K562 (cell line): Measurements from ENCODE around the gene GNAI2. TPM values are rescaled to one million over a fixed set of nuclear protein-coding genes. Genes with fewer than 3 reads are reported as not detected.

Source experiments
- C11orf30 ChIP-seq: fragments of 450-650 bp; IDR thresholded peaks from 2 replicates; pipeline ENCODE4 v1.6.1; 2016; ENCODE audit warnings: low read depth, mild to moderate bottlenecking
- CTBP1 ChIP-seq: fragments of 450-650 bp; IDR thresholded peaks from 2 replicates; pipeline ENCODE4 v1.6.1; 2016; ENCODE audit warnings: borderline replicate concordance
- ESRRB ChIP-seq: fragments of 250-450 bp; sonication (Bioruptor Pico); IDR thresholded peaks from 2 replicates; pipeline ENCODE4 v1.5.0; 2020; ENCODE audit warnings: mild to moderate bottlenecking, moderate library complexity, borderline replicate concordance
- ETV6 ChIP-seq, 3 experiments: fragments of 150-350 bp in 1 of 3; sonication (generic) in 1 of 3; formaldehyde crosslinking in 1 of 3; IDR thresholded peaks; 2 replicates each; pipeline versions ENCODE4 v1.6.1 to v1.8.0; 2014 to 2022; ENCODE audit warnings: borderline replicate concordance in 2 of 3, low read depth in 2 of 3, antibody characterized with exemption in 1 of 3, low read length in 1 of 3, mild to moderate bottlenecking in 1 of 3, missing genetic modification reagents in 1 of 3
- FOXK1 ChIP-seq: sonication (generic); formaldehyde crosslinking; IDR thresholded peaks from 2 replicates; pipeline ENCODE4 v1.8.0; 2022; ENCODE audit warnings: missing genetic modification reagents, mild to moderate bottlenecking, borderline replicate concordance
- GABPB1 ChIP-seq: sonication (generic); formaldehyde crosslinking; IDR thresholded peaks from 2 replicates; pipeline ENCODE4 v1.8.0; 2022; ENCODE audit warnings: mild to moderate bottlenecking, missing genetic modification reagents
- GATAD2A ChIP-seq: fragments of 450-650 bp; IDR thresholded peaks from 2 replicates; pipeline ENCODE4 v1.6.1; 2017
- GTF3C2 ChIP-seq: IDR thresholded peaks from 3 replicates; pipeline ENCODE4 v1.6.1; 2011; ENCODE audit warnings: borderline replicate concordance, mild to moderate bottlenecking, moderate library complexity; ENCODE audit not compliant: insufficient read length; ENCODE audit errors: extremely low read depth
- KAT7 ChIP-seq: sonication (generic); formaldehyde crosslinking; IDR thresholded peaks from 2 replicates; pipeline ENCODE4 v1.8.0; 2022; ENCODE audit warnings: missing genetic modification reagents, mild to moderate bottlenecking, borderline replicate concordance
- RBM39 ChIP-seq: fragments of 200-400 bp; formaldehyde crosslinking; optimal IDR thresholded peaks from 2 replicates; pipeline ENCODE3; 2018; ENCODE audit warnings: low read depth, low read length
- SNIP1 ChIP-seq: fragments of 450-650 bp; IDR thresholded peaks from 2 replicates; pipeline ENCODE4 v1.7.1; 2017; ENCODE audit warnings: low read depth, mild to moderate bottlenecking
- TAF9B ChIP-seq: fragments of 450-650 bp; IDR thresholded peaks from 2 replicates; pipeline ENCODE4 v1.6.1; 2018; ENCODE audit warnings: mild to moderate bottlenecking; ENCODE audit not compliant: partially characterized antibody
- ZBTB11 ChIP-seq, 3 experiments: fragments of 200-800 bp in 1 of 3; fragments of 250-450 bp in 1 of 3; fragments of 450-650 bp in 1 of 3; sonication (Bioruptor Pico) in 1 of 3; sonication (Bioruptor generic) in 1 of 3; formaldehyde crosslinking in 1 of 3; IDR thresholded peaks; 2 replicates each; pipeline versions ENCODE4 v1.6.1 to v1.8.0; 2016 to 2022; ENCODE audit warnings: mild to moderate bottlenecking in 2 of 3, missing genetic modification characterization in 2 of 3, missing compliant biosample characterization in 1 of 3, moderate library complexity in 1 of 3
- polyA plus RNA-seq, 8 experiments: library from polyadenylated mRNA; depleted of rRNA in 4 of 8; stranded (reverse) in 5 of 8; unstranded in 3 of 8; fragments of >200 nt; fragmentation: Nextera tagmentation in 2 of 8; fragmentation: Illumina TruSeq in 1 of 8; extraction: Ambion mirVana in 2 of 8; extraction: Trizol in 1 of 8; gene quantifications; 2 replicates each; pipeline versions ENCODE4 v1.2.1 to v1.2.3, GENCODE V29; 2011 to 2014; ENCODE audit warnings: inconsistent platforms in 1 of 8, missing spikeins in 1 of 8
- total RNA-seq, 7 experiments: library from RNA; depleted of rRNA in 6 of 7; stranded (reverse); fragments of >200 nt in 6 of 7; fragmentation: Illumina TruSeq in 2 of 7; extraction: Trizol in 2 of 7; gene quantifications; 2 replicates each; pipeline versions ENCODE4 v1.2.1 to v1.2.3, GENCODE V29; 2011 to 2021; ENCODE audit warnings: low replicate concordance in 1 of 7
- TF ChIP-seq, protein P1 (sequence below), 2 experiments: IDR thresholded peaks in 1 of 2; conservative IDR thresholded peaks in 1 of 2; 2 replicates each; pipeline ENCODE4 v1.6.1; 2016; ENCODE audit warnings: low read depth in 2 of 2, mild to moderate bottlenecking in 1 of 2, missing compliant biosample characterization in 1 of 2, missing genetic modification characterization in 1 of 2, moderate library complexity in 1 of 2
- TF ChIP-seq, protein P2 (sequence below): fragments of 150-350 bp; conservative IDR thresholded peaks from 2 replicates; pipeline ENCODE4 v1.6.1; 2014; ENCODE audit warnings: low read length

Gene GNAI2
- total and polyA plus RNA-seq, 9 of the 15 experiments (the other 6 are each of a cell fraction or from before 2014, with no cell fraction given) = 1.1 to 72.2 (median 42.7) TPM

- TF ChIP-seq ZBTB11 (CRISPR knock-in tag; IDR thresholded peaks at IDR 0.05) (peak in 1 of 3 experiments; percentile 52; a peak in 2 of 6 replicates), GABPB1 (no peak), SNIP1 (no peak), CTBP1 (no peak), ETV6 (IDR thresholded peaks at IDR 0.05; ENCODE audit: borderline replicate concordance in 1 of 2, low read depth in 2 of 2, low read length in 1 of 2) (no peak), ETV6 (CRISPR knock-in tag; IDR thresholded peaks at IDR 0.05; ENCODE audit: borderline replicate concordance) (no peak), C11orf30 (no peak), ESRRB (CRISPR knock-in tag) (no peak), GATAD2A (no peak), FOXK1 (no peak), TAF9B (no peak), KAT7 (CRISPR knock-in tag) (0 out of 2 replicates have a peak, but pooled peaks have one; percentile 3), RBM39 (no peak), GTF3C2 (no peak)
- TF ChIP-seq, protein P1, sequence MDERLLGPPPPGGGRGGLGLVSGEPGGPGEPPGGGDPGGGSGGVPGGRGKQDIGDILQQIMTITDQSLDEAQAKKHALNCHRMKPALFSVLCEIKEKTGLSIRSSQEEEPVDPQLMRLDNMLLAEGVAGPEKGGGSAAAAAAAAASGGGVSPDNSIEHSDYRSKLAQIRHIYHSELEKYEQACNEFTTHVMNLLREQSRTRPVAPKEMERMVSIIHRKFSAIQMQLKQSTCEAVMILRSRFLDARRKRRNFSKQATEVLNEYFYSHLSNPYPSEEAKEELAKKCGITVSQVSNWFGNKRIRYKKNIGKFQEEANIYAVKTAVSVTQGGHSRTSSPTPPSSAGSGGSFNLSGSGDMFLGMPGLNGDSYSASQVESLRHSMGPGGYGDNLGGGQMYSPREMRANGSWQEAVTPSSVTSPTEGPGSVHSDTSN (CRISPR knock-in tag; IDR thresholded peaks at IDR 0.05; ENCODE audit: low read depth) = no peak
- TF ChIP-seq, protein P1 (tag; conservative IDR thresholded peaks at IDR 0.05; ENCODE audit: low read depth) = peak; percentile 57
- TF ChIP-seq, protein P2, sequence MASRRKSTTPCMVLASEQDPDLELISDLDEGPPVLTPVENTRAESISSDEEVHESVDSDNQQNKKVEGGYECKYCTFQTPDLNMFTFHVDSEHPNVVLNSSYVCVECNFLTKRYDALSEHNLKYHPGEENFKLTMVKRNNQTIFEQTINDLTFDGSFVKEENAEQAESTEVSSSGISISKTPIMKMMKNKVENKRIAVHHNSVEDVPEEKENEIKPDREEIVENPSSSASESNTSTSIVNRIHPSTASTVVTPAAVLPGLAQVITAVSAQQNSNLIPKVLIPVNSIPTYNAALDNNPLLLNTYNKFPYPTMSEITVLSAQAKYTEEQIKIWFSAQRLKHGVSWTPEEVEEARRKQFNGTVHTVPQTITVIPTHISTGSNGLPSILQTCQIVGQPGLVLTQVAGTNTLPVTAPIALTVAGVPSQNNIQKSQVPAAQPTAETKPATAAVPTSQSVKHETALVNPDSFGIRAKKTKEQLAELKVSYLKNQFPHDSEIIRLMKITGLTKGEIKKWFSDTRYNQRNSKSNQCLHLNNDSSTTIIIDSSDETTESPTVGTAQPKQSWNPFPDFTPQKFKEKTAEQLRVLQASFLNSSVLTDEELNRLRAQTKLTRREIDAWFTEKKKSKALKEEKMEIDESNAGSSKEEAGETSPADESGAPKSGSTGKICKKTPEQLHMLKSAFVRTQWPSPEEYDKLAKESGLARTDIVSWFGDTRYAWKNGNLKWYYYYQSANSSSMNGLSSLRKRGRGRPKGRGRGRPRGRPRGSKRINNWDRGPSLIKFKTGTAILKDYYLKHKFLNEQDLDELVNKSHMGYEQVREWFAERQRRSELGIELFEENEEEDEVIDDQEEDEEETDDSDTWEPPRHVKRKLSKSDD = no peak
Observed at GRCh38 chr3:50299638-50299928, 63.6 kb downstream of the GNAI2 start (continued).
